Measurements from ENCODE around the gene NDRG2.
A peak's percentile ranks its signal among the peaks of the same experiment; 100 is the strongest.

Gene NDRG2

GRCh38 chr14:21019366-21019765 is 5.5 kb downstream of the NDRG2 start:
- TF ChIP-seq GABPA (IDR thresholded peaks at IDR 0.05; ENCODE audit: low read depth) (no peak), REST (IDR thresholded peaks at IDR 0.05; ENCODE audit: insufficient replicate concordance, low read depth) (no peak), POLR2AphosphoS5 (IDR thresholded peaks at IDR 0.05; ENCODE audit: low read depth) (no peak), SPI1 (IDR thresholded peaks at IDR 0.05; ENCODE audit: borderline replicate concordance, low read depth) (no peak), CTCF (IDR thresholded peaks at IDR 0.05; ENCODE audit: insufficient read depth, low read length) (no peak)
- Histone ChIP-seq H3K4me3 (replicated peaks; ENCODE audit: insufficient read depth, low read length) (no peak overlapping the region), H3K27ac (replicated peaks) (no peak overlapping the region), H3K27me3 (ENCODE audit: insufficient read depth, poor library complexity, severe bottlenecking) (peaks cover 12% of the 10 kb centered on the region)
- no peak for DNase-seq (ENCODE audit: low read depth in 1 of 2, low spot score in 1 of 2)

DNA sequence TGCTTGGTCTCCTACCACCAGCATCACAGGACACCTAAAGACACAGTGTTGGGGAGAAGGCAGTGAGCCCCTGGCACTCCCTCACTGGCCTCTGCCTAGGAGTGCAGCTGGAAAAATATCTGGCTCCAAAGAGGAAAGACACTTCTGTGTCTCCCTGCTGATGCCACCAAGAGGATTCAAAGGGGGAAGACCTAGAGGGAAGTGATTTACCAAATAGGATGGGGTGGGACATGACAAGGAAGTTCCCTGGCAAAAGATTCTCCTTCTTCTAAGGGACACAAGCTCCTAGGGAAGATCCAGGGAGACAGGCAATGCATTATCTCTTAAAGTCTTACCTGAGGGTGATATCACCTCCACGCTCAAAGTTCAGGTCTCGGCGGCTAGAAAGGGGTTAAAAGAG is 6.1 kb downstream of the NDRG2 start:
- no peak for DNase-seq (ENCODE audit: low read depth in 1 of 2, low spot score in 1 of 2)
- Histone ChIP-seq H3K27ac (replicated peaks) (no peak overlapping the region), H3K27me3 (ENCODE audit: insufficient read depth, poor library complexity, severe bottlenecking) (peaks cover 6% of the 10 kb centered on the region), H3K4me3 (replicated peaks; ENCODE audit: insufficient read depth, low read length) (no peak overlapping the region)
- TF ChIP-seq GABPA (IDR thresholded peaks at IDR 0.05; ENCODE audit: low read depth), result no peak
- no peak for TF ChIP-seq POLR2AphosphoS5 (IDR thresholded peaks at IDR 0.05; ENCODE audit: low read depth)
- TF ChIP-seq REST (IDR thresholded peaks at IDR 0.05; ENCODE audit: insufficient replicate concordance, low read depth), result no peak
- TF ChIP-seq CTCF (IDR thresholded peaks at IDR 0.05; ENCODE audit: insufficient read depth, low read length), result no peak
- TF ChIP-seq SPI1 (IDR thresholded peaks at IDR 0.05; ENCODE audit: borderline replicate concordance, low read depth), result no peak

DNA sequence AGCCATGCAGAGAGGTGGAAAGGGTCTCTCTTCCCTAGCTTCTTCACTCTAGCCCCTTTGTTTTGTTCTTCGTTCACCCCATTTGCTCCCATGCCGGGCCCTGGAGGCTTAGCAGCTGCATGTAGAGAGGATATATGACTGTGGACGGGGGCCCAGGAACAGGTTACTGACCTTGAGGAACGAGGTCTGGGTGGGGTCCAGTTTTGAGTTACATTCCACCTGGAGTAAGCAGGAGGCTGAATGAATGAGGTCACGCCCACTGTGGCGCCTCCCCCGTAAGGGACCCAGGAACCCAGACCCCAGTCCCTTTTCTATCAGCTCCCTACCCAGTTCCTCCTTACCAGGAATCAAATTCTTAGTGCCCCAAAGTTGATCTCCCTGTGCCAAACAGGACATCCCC is 6.6 kb downstream of the NDRG2 start:
- H3K27me3 ChIP-seq (ENCODE audit: insufficient read depth, poor library complexity, severe bottlenecking), result peaks cover under 1% of the 10 kb centered on the region
- peak overlapping the region; percentile 59 for H3K27ac ChIP-seq (replicated peaks)
- no peak overlapping the region for H3K4me3 ChIP-seq (replicated peaks; ENCODE audit: insufficient read depth, low read length)
- DNase-seq (ENCODE audit: low read depth in 1 of 2, low spot score in 1 of 2), result no peak
- TF ChIP-seq SPI1 (IDR thresholded peaks at IDR 0.05; ENCODE audit: borderline replicate concordance, low read depth) (no peak), CTCF (IDR thresholded peaks at IDR 0.05; ENCODE audit: insufficient read depth, low read length) (no peak), POLR2AphosphoS5 (IDR thresholded peaks at IDR 0.05; ENCODE audit: low read depth) (no peak), REST (IDR thresholded peaks at IDR 0.05; ENCODE audit: insufficient replicate concordance, low read depth) (no peak), GABPA (IDR thresholded peaks at IDR 0.05; ENCODE audit: low read depth) (no peak)

Measured in HL-60 (cell line).